Fibroblast of lung (primary cell): Measurements from ENCODE around the gene GHRL.

ENCODE experiments used
- CTCF ChIP-seq, 2 donors: IDR thresholded peaks in 1 of 2; conservative IDR thresholded peaks in 1 of 2; 1 replicate in 1 of 2; 2 replicates in 1 of 2; pipeline ENCODE4 v1.5.1; 2011 to 2012; ENCODE audit warnings: low read length in 2 of 2, control low read depth in 1 of 2, inconsistent platforms in 1 of 2, low read depth in 1 of 2, mild to moderate bottlenecking in 1 of 2
- EZH2 ChIP-seq: IDR thresholded peaks from 2 replicates; pipeline ENCODE4 v1.5.1; 2012; ENCODE audit warnings: low read length, control low read depth, mild to moderate bottlenecking; ENCODE audit errors: missing control alignments

GRCh38 chr3:10268116-10268515 is 24.6 kb downstream of the GHRL start:
- TF ChIP-seq EZH2 (no peak), CTCF (conservative IDR thresholded peaks at IDR 0.05 in 1 of 2, IDR thresholded peaks at IDR 0.05 in 1 of 2; ENCODE audit: low read depth in 1 of 2, low read length in 2 of 2) (no peak)
